ENCODE results near the gene SLC5A8. TPM values are rescaled to one million over a fixed set of nuclear protein-coding genes. Genes with fewer than 3 reads are reported as not detected.

The SLC5A8 gene
- total RNA-seq, 1 experiment from 2014 or later = not detected

GRCh38 chr12:101117842-101118241 is 92.2 kb downstream of the SLC5A8 start:
- BruUV-seq (replicated peaks) = no TSS peak
- H3K4me2 ChIP-seq (ENCODE audit: low read length) = no peak overlapping the region
- TF ChIP-seq YY1 (IDR thresholded peaks at IDR 0.05; ENCODE audit: extremely low read depth, insufficient replicate concordance, low read depth, low read length) = no peak
- no peak for TF ChIP-seq SIN3A (IDR thresholded peaks at IDR 0.05; ENCODE audit: low read depth)
- TF ChIP-seq REST (IDR thresholded peaks at IDR 0.05; ENCODE audit: low read depth) = no peak
- TF ChIP-seq CBX3 (IDR thresholded peaks at IDR 0.05; ENCODE audit: low read depth) = no peak
- no peak for TF ChIP-seq TCF7L2 (IDR thresholded peaks at IDR 0.05; ENCODE audit: borderline replicate concordance, extremely low read depth, insufficient read depth, insufficient read length)
- no peak for TF ChIP-seq CEBPB (IDR thresholded peaks at IDR 0.05; ENCODE audit: low read depth)
- TF ChIP-seq ZNF274 (IDR thresholded peaks at IDR 0.05; ENCODE audit: low read depth, low read length) = no peak
- TF ChIP-seq CTCF (IDR thresholded peaks at IDR 0.05 in 2 of 3, conservative IDR thresholded peaks at IDR 0.05 in 1 of 3; ENCODE audit: borderline replicate concordance in 1 of 3, insufficient read depth in 1 of 3, low read depth in 2 of 3, low read length in 2 of 3) = no peak
- TF ChIP-seq ATF3 (IDR thresholded peaks at IDR 0.05) = no peak
- TF ChIP-seq FOSL1 (IDR thresholded peaks at IDR 0.05; ENCODE audit: low read depth) = no peak
- no peak overlapping the region for H2AFZ ChIP-seq (ENCODE audit: low read depth, low read length, poor library complexity, severe bottlenecking)
- ChIA-PET RAD21 (ENCODE audit: low non-redundant PET in 1 of 2, low total read pairs in 2 of 2, uncharacterized antibody in 2 of 2, unreplicated experiment in 2 of 2) (no interaction called here), CTCF (no interaction called here), POLR2A (no interaction called here)
- H3K4me1 ChIP-seq (ENCODE audit: control insufficient read depth in 1 of 2, insufficient read depth in 2 of 2, low read length in 2 of 2) = no peaks in the 10 kb centered on the region
- H3K79me2 ChIP-seq (ENCODE audit: insufficient read depth, low read length) = no peaks in the 10 kb centered on the region
- intact Hi-C loops (cut with micrococcal nuclease) = no loop called here
- DNase-seq (ENCODE audit: low read depth, low spot score) (no peak), ATAC-seq (no peak)
- no peaks in the 10 kb centered on the region for H3K36me3 ChIP-seq (ENCODE audit: control insufficient read depth in 1 of 2, insufficient read depth in 2 of 2, low read length in 2 of 2)
- no peak overlapping the region for H3K27ac ChIP-seq (ENCODE audit: low read depth, low read length)
- no peaks in the 10 kb centered on the region for H3K9me3 ChIP-seq (ENCODE audit: control insufficient read depth in 1 of 2, insufficient read depth in 1 of 2, low read depth in 1 of 2, low read length in 2 of 2)
- H3K27me3 ChIP-seq (ENCODE audit: insufficient read depth, low read length) = no peaks in the 10 kb centered on the region
- no peak overlapping the region for H3K4me3 ChIP-seq (replicated peaks in 1 of 2; ENCODE audit: low read depth in 1 of 2, low read length in 2 of 2)
- H3K9ac ChIP-seq (ENCODE audit: low read length) = no peak overlapping the region
- H3K9me2 ChIP-seq (ENCODE audit: insufficient read depth) = no peaks in the 10 kb centered on the region
- no peaks in the 10 kb centered on the region for H4K20me1 ChIP-seq (ENCODE audit: insufficient read depth)

Data from HCT116 (cell line).